AG04450 (cell line): ENCODE data around the gene TRIM33. TPM values are rescaled to one million over a fixed set of nuclear protein-coding genes. Genes with fewer than 3 reads are reported as not detected.
"Not testable (repeated sequence)": the region's sequence is repeated elsewhere in the genome, so short reads cannot be mapped to it uniquely, and the experiment has no call there.

Experiments used
- CTCF ChIA-PET: fragments of 300-600, 350-600 bp; formaldehyde crosslinking; extraction: SDS; loops from one replicate; lab custom pipeline; 2022; ENCODE audit warnings: antibody characterized with exemption, inconsistent platforms; lab: Charles Lee
- POLR2A ChIA-PET: fragments of 350-600 bp; formaldehyde crosslinking; extraction: SDS; loops from one replicate; lab custom pipeline; 2021; ENCODE audit warnings: antibody characterized with exemption, inconsistent platforms; lab: Yijun Ruan, JAX
- DNase-seq: peaks from one replicate; pipeline ENCODE4 v3.0.0-alpha.2; 2011; ENCODE audit warnings: low read depth, low spot score
- H3K27ac ChIP-seq: one replicate; pipeline ENCODE4 v1.5.1; 2012; ENCODE audit warnings: low read depth, low read length, control low read depth
- H3K27me3 ChIP-seq: one replicate; pipeline ENCODE4 v1.6.0; 2012; ENCODE audit warnings: low read length; ENCODE audit not compliant: control insufficient read depth, insufficient read depth
- H3K4me3 ChIP-seq: 2 replicates; pipeline ENCODE4 v1.5.1; 2011; ENCODE audit warnings: mild to moderate bottlenecking, low read depth, low read length, control low read depth
- H3K9me3 ChIP-seq: 2 replicates; pipeline ENCODE4 v1.5.1; 2012; ENCODE audit warnings: low read length; ENCODE audit not compliant: control insufficient read depth, insufficient read depth
- polyA plus RNA-seq: library from polyadenylated mRNA; depleted of rRNA; stranded (reverse); fragments of >200 nt; gene quantifications from 2 replicates; pipeline ENCODE4 v1.2.3, GENCODE V29; 2011
- TF ChIP-seq, protein P1 (sequence below): IDR thresholded peaks from 2 replicates; pipeline ENCODE4 v1.5.1; 2011; ENCODE audit warnings: low read depth, low read length, control low read depth, inconsistent platforms

Gene TRIM33
- polyA plus RNA-seq, 1 experiment: 21.1 TPM

DNA sequence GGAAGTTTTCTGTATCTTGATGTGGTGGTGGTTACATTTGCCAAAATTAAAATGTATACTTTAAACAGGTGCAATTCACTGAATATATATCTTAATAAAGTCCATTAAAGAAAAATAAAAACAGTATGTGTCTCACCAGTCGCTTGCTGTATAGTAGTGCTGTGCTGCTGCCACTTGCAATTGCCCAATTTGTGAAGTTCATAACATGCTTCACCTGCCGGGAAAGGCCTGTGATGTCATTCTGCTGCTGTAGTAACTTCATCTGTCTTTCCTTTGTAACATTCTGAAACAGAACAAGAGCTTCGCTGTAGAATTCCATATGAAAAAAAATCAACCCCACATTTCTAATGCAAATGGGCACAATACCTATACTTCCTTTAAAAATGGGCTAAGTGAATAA lies 83.4 kb downstream of the TRIM33 start:
- TF ChIP-seq, protein P1, sequence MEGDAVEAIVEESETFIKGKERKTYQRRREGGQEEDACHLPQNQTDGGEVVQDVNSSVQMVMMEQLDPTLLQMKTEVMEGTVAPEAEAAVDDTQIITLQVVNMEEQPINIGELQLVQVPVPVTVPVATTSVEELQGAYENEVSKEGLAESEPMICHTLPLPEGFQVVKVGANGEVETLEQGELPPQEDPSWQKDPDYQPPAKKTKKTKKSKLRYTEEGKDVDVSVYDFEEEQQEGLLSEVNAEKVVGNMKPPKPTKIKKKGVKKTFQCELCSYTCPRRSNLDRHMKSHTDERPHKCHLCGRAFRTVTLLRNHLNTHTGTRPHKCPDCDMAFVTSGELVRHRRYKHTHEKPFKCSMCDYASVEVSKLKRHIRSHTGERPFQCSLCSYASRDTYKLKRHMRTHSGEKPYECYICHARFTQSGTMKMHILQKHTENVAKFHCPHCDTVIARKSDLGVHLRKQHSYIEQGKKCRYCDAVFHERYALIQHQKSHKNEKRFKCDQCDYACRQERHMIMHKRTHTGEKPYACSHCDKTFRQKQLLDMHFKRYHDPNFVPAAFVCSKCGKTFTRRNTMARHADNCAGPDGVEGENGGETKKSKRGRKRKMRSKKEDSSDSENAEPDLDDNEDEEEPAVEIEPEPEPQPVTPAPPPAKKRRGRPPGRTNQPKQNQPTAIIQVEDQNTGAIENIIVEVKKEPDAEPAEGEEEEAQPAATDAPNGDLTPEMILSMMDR: no peak
- no peaks in the 10 kb centered on the region for H3K27me3 ChIP-seq
- CTCF ChIA-PET: interaction anchor here (0.8 to 3.7 kb wide), 19 partner anchors 9 to 451 kb away, joined by 3 to 41 read pairs (median 4); partner anchors contain the start of gene OLFML3
- no peak overlapping the region for H3K27ac ChIP-seq
- no peak overlapping the region for H3K4me3 ChIP-seq
- no peaks in the 10 kb centered on the region for H3K9me3 ChIP-seq
- no peak for DNase-seq
- POLR2A ChIA-PET: no interaction called here

DNA sequence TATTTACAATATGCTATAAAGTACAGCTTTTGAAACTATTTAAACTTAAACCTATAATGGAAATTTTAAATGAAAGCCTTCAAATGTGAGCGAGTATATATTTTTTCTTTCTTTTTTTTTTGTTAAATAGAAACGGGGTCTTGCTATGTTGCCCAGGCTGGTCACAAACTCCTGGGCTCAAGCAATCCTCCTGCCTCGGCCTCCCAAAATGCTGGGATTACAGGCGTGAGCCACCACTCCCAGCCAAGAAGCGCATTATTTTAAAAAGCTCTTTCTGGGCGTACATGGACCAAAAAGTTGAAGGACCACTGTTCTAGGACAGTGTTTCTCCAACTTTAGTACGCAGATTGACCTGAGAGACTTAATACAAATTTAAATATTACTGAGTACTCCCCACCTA lies 87.5 kb downstream of the TRIM33 start:
- no peaks in the 10 kb centered on the region for H3K27me3 ChIP-seq
- POLR2A ChIA-PET: no interaction called here
- TF ChIP-seq, protein P1: no peak
- H3K27ac ChIP-seq: no peak overlapping the region
- DNase-seq: no peak
- CTCF ChIA-PET: interaction anchor here (1.1 to 2.1 kb wide), 2 partner anchors 77 to 78 kb away, joined by 3 to 13 read pairs; no protein-coding TSS in a partner anchor
- H3K9me3 ChIP-seq: no peaks in the 10 kb centered on the region
- no peak overlapping the region for H3K4me3 ChIP-seq

DNA sequence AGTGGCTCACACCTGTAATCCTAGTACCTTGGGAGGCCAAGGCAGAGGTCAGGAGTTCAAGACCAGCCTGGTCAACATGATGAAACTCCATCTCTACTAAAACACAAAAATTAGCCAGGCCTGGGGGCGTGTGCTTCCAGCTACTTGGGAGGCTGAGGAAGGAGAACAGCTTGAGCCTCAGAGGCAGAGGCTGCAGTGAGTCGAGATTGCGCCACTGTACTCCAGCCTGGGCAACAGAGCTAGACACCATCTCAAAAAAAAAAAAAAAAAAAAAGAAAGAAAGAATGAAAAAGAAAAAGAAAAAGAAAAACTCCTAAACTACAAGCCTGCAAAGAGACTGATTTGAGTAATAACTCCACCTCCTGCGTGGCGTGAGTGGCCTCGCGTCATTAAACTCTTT lies 92.1 kb downstream of the TRIM33 start:
- H3K4me3 ChIP-seq, DNase-seq, H3K27ac ChIP-seq, H3K27me3 ChIP-seq, POLR2A ChIA-PET, CTCF ChIA-PET, H3K9me3 ChIP-seq: not testable (repeated sequence)

DNA sequence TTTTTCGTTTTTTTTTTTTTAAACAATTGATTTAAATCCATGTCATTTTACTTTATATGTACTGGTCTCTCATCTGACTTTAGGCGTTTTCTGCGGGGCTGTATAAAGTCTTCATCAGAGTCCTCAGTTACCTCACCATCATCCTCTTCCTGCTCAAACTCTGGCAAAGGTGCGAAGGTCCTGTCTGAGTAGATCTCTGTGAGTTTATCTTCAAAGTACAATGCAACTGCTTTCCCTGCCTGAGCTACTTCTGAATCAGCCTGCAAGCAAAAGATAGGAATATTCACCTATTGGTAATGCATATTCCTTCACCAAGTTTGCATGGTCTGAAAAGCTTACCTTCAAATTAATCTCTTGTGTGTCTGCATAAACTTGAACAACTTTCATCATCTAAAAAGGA lies 113.4 kb downstream of the TRIM33 start:
- ChIA-PET POLR2A (no interaction called here), CTCF (interaction anchor here (1.1 kb wide), 1 partner anchor 421 kb away, joined by 5 read pairs; no protein-coding TSS in a partner anchor)
- no peaks in the 10 kb centered on the region for H3K9me3 ChIP-seq
- no peak for DNase-seq
- TF ChIP-seq, protein P1: no peak
- H3K4me3 ChIP-seq: no peak overlapping the region
- H3K27ac ChIP-seq: no peak overlapping the region
- no peaks in the 10 kb centered on the region for H3K27me3 ChIP-seq

DNA sequence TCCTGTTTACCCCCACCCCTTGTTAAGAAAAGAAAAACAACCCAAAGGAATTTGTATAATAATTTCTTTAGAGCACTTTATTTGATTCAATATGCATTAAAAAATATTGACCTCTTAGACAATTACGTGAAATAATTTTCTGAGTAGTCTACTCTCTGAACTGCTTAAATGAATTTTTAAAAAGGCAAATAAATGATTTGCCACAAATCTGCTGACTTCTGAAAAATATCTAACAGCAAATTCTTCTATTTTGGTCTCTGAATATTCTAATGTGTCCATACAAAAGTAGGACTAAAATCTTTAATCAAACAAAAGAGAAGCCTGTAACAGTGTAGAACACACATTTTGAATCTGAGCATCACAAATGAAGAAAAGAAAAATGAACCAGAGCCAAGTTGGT lies 115.1 kb downstream of the TRIM33 start:
- Histone ChIP-seq H3K4me3 (no peak overlapping the region), H3K9me3 (no peaks in the 10 kb centered on the region), H3K27me3 (no peaks in the 10 kb centered on the region), H3K27ac (no peak overlapping the region)
- ChIA-PET POLR2A (no interaction called here), CTCF (interaction anchor here (1.0 kb wide), 1 partner anchor 49 kb away, joined by 3 read pairs; no protein-coding TSS in a partner anchor)
- TF ChIP-seq, protein P1: no peak
- DNase-seq: no peak
